Fibroblast of lung (primary cell): ENCODE results near the gene MFSD11. TPM values are rescaled to one million over a fixed set of nuclear protein-coding genes. Genes with fewer than 3 reads are reported as not detected.
"Not testable (repeated sequence)": the region's sequence is repeated elsewhere in the genome, so short reads cannot be mapped to it uniquely, and the experiment has no call there.

Experiments
- DNase-seq, 2 donors: peaks; one replicate each; pipeline versions ENCODE4 v3.0.0 to v3.0.0-alpha.2; 2010; ENCODE audit warnings: low read depth in 2 of 2
- H2AFZ ChIP-seq: 2 replicates; pipeline ENCODE4 v1.5.1; 2012; ENCODE audit warnings: low read length, control low read depth, inconsistent platforms
- H3K27ac ChIP-seq: 2 replicates; pipeline ENCODE4 v1.5.1; 2011; ENCODE audit warnings: low read length, control low read depth; ENCODE audit not compliant: insufficient read depth
- H3K27me3 ChIP-seq: 2 replicates; pipeline ENCODE4 v1.5.1; 2011; ENCODE audit warnings: mild to moderate bottlenecking, low read length; ENCODE audit not compliant: control insufficient read depth, insufficient read depth
- H3K36me3 ChIP-seq: 2 replicates; pipeline ENCODE4 v1.5.1; 2011; ENCODE audit warnings: low read length; ENCODE audit not compliant: control insufficient read depth, insufficient read depth
- H3K4me1 ChIP-seq: 2 replicates; pipeline ENCODE4 v1.5.1; 2011; ENCODE audit warnings: low read length; ENCODE audit not compliant: control insufficient read depth, insufficient read depth; ENCODE audit errors: extremely low read depth
- H3K4me2 ChIP-seq: 2 replicates; pipeline ENCODE4 v1.5.1; 2011; ENCODE audit warnings: low read length, control low read depth; ENCODE audit not compliant: insufficient read depth; ENCODE audit errors: extremely low read depth
- H3K4me3 ChIP-seq, 4 experiments: fragments of 200-600 bp in 1 of 4; sonication (generic) in 1 of 4; replicated peaks in 1 of 4; 2 replicates each; pipeline ENCODE4 v1.5.1; 2011 to 2016; ENCODE audit warnings: low read length in 4 of 4, low read depth in 3 of 4, mild to moderate bottlenecking in 3 of 4, control low read depth in 2 of 4, inconsistent platforms in 1 of 4, mixed read lengths in 1 of 4; ENCODE audit not compliant: insufficient read depth in 1 of 4; ENCODE audit errors: control extremely low read depth in 1 of 4
- H3K79me2 ChIP-seq: 2 replicates; pipeline ENCODE4 v1.5.1; 2012; ENCODE audit warnings: mild to moderate bottlenecking, low read length, inconsistent platforms; ENCODE audit not compliant: control insufficient read depth, insufficient read depth
- H3K9ac ChIP-seq: 2 replicates; pipeline ENCODE4 v1.5.1; 2011; ENCODE audit warnings: mild to moderate bottlenecking, low read length, control low read depth; ENCODE audit not compliant: insufficient read depth
- H3K9me3 ChIP-seq: 2 replicates; pipeline ENCODE4 v1.5.1; 2012; ENCODE audit warnings: low read depth, low read length; ENCODE audit not compliant: control insufficient read depth, insufficient read depth
- H4K20me1 ChIP-seq: 2 replicates; pipeline ENCODE4 v1.5.1; 2011; ENCODE audit warnings: low read length; ENCODE audit not compliant: control insufficient read depth, insufficient read depth; ENCODE audit errors: extremely low read depth
- EZH2 ChIP-seq: IDR thresholded peaks from 2 replicates; pipeline ENCODE4 v1.5.1; 2012; ENCODE audit warnings: low read length, control low read depth, mild to moderate bottlenecking; ENCODE audit errors: missing control alignments
- polyA plus RNA-seq, 2 donors: library from polyadenylated mRNA; depleted of rRNA in 1 of 2; stranded (reverse) in 1 of 2; unstranded in 1 of 2; fragments of >200 nt; gene quantifications; 2 replicates each; pipeline ENCODE4 v1.2.1, GENCODE V29; 2011 to 2012; ENCODE audit warnings: missing spikeins in 1 of 2
- total RNA-seq: library from RNA; depleted of rRNA; stranded (reverse); fragments of >200 nt; gene quantifications from 2 replicates; pipeline ENCODE4 v1.2.1, GENCODE V29; 2014
- TF ChIP-seq, protein P1 (sequence below), 2 donors: IDR thresholded peaks in 1 of 2; conservative IDR thresholded peaks in 1 of 2; 1 replicate in 1 of 2; 2 replicates in 1 of 2; pipeline ENCODE4 v1.5.1; 2011 to 2012; ENCODE audit warnings: low read length in 2 of 2, control low read depth in 1 of 2, inconsistent platforms in 1 of 2, low read depth in 1 of 2, mild to moderate bottlenecking in 1 of 2

The MFSD11 gene
- total and polyA plus RNA-seq, 2 donors (not counting 1 experiment from before 2014, with no cell fraction given), result 22.4 to 31.4 TPM

- Histone ChIP-seq H3K4me3 (peak within 1 kb of the TSS; percentile 75 to 81 (median 78)), H4K20me1 (no peaks in the 10 kb centered on the region), H3K9ac (peak within 1 kb of the TSS; percentile 72), H3K9me3 (no peaks in the 10 kb centered on the region), H3K4me1 (peaks cover 30% of the 10 kb centered on the region), H3K4me2 (peak within 1 kb of the TSS; percentile 97), H3K79me2 (peaks cover 43% of the 10 kb centered on the region), H2AFZ (no peak within 1 kb of the TSS), H3K27ac (peak within 1 kb of the TSS; percentile 99), H3K27me3 (no peaks in the 10 kb centered on the region), H3K36me3 (peaks cover 10% of the 10 kb centered on the region)
- DNase-seq, result peak; percentile 51 to 67
- TF ChIP-seq EZH2, result no peak
- TF ChIP-seq, protein P1, sequence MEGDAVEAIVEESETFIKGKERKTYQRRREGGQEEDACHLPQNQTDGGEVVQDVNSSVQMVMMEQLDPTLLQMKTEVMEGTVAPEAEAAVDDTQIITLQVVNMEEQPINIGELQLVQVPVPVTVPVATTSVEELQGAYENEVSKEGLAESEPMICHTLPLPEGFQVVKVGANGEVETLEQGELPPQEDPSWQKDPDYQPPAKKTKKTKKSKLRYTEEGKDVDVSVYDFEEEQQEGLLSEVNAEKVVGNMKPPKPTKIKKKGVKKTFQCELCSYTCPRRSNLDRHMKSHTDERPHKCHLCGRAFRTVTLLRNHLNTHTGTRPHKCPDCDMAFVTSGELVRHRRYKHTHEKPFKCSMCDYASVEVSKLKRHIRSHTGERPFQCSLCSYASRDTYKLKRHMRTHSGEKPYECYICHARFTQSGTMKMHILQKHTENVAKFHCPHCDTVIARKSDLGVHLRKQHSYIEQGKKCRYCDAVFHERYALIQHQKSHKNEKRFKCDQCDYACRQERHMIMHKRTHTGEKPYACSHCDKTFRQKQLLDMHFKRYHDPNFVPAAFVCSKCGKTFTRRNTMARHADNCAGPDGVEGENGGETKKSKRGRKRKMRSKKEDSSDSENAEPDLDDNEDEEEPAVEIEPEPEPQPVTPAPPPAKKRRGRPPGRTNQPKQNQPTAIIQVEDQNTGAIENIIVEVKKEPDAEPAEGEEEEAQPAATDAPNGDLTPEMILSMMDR (conservative IDR thresholded peaks at IDR 0.05 in 1 of 2, IDR thresholded peaks at IDR 0.05 in 1 of 2; ENCODE audit: low read depth in 1 of 2, low read length in 2 of 2), result no peak
These were observed 26.9 kb upstream of the MFSD11 start, which contains the start of gene MXRA7 for GRCh38 chr17:76710863-76711611. Gene MXRA7, minus strand, starts transcription at chr17:76710965. Its CDS starts 19 bp downstream, at chr17:76710946.

DNA sequence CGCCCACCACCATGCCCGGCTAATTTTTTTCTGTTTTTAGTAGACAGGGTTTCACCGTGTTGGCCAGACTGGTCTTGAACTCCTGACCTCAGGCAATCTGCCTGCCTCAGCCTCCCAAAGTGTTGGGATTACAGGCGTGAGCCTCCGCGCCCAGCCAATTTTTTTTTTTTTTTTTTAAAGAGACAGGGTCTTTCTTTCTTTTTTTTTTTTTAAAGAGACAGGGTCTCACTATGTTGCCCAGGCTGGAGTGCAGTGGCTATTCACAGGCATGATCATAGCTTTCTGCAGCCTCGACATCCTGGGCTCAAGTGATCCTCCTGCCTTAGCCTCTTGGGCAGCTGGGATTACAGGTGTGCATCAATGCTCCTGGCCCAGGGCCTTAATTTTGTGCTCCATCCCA lies 25.6 kb upstream of the MFSD11 start:
- H3K9me3 ChIP-seq, H3K27me3 ChIP-seq, H3K4me3 ChIP-seq, H3K27ac ChIP-seq, H2AFZ ChIP-seq, H4K20me1 ChIP-seq, H3K4me2 ChIP-seq, DNase-seq, H3K9ac ChIP-seq: not testable (repeated sequence)
- peaks cover 10% of the 10 kb centered on the region for H3K36me3 ChIP-seq
- H3K79me2 ChIP-seq, result peaks cover 32% of the 10 kb centered on the region
- H3K4me1 ChIP-seq, result peaks cover 35% of the 10 kb centered on the region

DNA sequence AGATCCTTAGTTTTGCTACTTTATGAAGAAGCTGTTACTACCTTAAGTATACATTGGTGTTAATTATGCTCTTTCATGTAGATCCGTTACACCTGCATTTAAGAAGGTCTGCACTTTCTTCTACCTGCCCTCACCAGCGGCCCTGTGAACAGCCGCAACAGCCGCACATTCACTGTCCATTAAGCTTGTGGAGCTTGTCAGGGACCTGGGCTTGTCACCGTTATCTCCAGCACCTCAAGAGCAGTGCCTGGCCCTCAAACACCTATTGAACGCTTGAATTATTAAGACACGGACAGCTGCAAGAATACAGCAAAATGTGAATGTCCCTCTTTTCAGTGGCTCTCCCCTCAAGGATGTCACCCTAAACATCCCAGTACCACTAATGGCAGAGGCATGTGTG lies 24.2 kb upstream of the MFSD11 start:
- Histone ChIP-seq H3K4me3 (no peak overlapping the region), H4K20me1 (no peaks in the 10 kb centered on the region), H3K4me2 (no peak overlapping the region), H3K9ac (no peak overlapping the region), H3K79me2 (peaks cover 17% of the 10 kb centered on the region), H3K4me1 (peaks cover 24% of the 10 kb centered on the region), H2AFZ (no peak overlapping the region), H3K27ac (no peak overlapping the region), H3K27me3 (no peaks in the 10 kb centered on the region), H3K9me3 (no peaks in the 10 kb centered on the region), H3K36me3 (peaks cover 12% of the 10 kb centered on the region)
- TF ChIP-seq EZH2, result no peak
- TF ChIP-seq, protein P1 (conservative IDR thresholded peaks at IDR 0.05 in 1 of 2, IDR thresholded peaks at IDR 0.05 in 1 of 2; ENCODE audit: low read depth in 1 of 2, low read length in 2 of 2), result no peak
- DNase-seq, result no peak
